ENCODE measurements around the gene SLC12A9.

DNA sequence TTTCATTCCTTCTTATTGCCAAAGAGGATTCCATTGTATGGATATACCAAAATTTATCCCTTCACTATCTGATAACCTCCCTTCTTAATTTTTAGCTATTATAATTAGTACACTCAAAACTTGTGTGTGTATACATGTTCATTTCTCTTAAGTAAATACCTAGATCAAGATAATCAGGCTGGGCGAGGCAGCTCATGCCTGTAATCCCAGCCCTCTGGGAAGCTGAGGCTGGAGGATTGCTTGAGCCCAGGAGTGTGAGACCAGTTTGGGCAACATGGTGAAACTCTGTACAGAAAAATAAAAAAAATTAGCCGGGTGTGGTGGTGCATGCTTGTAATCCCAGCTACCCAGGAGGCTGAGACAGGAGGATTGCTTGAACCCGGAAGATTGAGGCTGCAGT is 59.0 kb downstream of the SLC12A9 start:
- TF ChIP-seq, protein P1, sequence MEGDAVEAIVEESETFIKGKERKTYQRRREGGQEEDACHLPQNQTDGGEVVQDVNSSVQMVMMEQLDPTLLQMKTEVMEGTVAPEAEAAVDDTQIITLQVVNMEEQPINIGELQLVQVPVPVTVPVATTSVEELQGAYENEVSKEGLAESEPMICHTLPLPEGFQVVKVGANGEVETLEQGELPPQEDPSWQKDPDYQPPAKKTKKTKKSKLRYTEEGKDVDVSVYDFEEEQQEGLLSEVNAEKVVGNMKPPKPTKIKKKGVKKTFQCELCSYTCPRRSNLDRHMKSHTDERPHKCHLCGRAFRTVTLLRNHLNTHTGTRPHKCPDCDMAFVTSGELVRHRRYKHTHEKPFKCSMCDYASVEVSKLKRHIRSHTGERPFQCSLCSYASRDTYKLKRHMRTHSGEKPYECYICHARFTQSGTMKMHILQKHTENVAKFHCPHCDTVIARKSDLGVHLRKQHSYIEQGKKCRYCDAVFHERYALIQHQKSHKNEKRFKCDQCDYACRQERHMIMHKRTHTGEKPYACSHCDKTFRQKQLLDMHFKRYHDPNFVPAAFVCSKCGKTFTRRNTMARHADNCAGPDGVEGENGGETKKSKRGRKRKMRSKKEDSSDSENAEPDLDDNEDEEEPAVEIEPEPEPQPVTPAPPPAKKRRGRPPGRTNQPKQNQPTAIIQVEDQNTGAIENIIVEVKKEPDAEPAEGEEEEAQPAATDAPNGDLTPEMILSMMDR (IDR thresholded peaks at IDR 0.05) = no peak
- no peak for TF ChIP-seq POLR2A (IDR thresholded peaks at IDR 0.05)
